Stimulated activated CD4-positive, alpha-beta T cell treated with anti-CD3 and anti-CD28 coated beads, Interleukin-4, amount 100 ng/mL, for 24 hours (primary cell): ENCODE results near the gene CHD5.
A peak's percentile ranks its signal among the peaks of the same experiment; 100 is the strongest.

Source experiments
- DNase-seq: peaks from one replicate; pipeline ENCODE4 v3.0.0-alpha.2; 2020

Gene CHD5

DNA sequence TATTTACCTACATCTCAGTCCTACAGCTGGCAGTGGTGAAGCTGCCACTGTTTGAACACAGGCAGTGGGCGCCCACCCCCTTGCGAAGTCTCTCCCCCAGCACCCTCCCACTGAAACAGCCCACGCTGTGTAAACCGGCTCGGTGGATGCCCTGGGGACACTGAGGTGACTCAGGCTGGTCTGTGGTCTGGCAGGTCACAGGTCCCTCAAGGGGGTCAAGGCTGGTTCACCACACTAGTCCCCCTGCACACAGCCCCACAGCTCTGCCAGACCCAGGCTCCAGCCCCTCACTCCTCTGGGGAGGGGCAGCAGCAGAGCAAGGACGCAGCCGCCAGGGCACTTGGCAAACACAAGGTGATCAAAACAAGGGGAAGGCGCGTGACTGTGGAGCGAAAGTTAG lies 7.6 kb downstream of the CHD5 start:
- no peak for DNase-seq

DNA sequence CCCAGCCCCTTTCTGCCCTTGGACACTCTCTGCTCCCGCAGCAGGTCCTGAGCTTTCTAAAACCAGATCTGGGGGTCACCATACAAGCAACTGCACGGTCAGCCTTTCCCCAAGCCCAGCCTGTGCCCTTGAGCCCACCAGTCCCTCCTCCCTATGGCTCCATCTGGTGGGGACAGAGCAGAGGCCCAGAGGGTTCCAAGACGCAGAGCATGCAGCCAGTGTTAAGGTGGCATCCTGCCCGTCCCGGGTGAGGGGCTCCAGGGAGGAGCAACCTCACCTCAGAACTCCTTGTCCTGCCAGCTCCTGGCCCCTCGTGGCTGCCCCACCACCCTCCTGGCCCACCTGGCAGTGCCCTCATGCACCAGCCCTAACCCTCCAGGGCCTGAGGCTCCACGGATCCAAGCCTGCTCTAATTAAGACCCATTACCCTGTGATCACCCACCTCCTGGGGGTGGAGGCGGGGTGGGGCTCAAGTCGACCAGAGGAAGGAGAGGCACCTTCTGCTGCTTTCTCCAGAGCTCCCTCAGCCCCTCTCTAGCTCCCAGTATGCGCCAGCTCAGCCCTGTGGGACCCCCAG lies 8.5 kb downstream of the CHD5 start:
- DNase-seq: no peak

DNA sequence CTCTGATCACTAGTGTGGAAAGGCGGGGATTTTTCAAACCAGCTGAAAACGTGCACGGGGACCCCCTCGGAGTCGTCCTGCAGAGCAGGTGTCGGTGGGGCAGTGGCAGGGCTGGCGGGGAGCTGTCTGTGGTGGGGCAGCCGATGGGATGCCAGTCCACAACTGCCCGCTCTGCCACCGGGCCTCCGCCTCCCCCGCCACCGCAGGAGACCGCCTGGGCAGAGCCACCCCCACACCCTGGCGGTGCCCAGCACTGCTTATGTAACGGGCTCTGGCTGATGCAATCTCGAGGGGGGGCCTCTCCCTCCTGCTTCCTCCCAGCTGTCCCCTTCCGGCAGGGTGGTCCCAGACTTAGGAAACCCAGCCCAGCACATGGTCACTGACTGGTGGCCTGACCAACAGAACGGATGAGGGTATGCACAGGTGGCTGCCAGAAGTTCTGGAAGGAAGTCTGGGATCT lies 9.3 kb downstream of the CHD5 start:
- DNase-seq: no peak

DNA sequence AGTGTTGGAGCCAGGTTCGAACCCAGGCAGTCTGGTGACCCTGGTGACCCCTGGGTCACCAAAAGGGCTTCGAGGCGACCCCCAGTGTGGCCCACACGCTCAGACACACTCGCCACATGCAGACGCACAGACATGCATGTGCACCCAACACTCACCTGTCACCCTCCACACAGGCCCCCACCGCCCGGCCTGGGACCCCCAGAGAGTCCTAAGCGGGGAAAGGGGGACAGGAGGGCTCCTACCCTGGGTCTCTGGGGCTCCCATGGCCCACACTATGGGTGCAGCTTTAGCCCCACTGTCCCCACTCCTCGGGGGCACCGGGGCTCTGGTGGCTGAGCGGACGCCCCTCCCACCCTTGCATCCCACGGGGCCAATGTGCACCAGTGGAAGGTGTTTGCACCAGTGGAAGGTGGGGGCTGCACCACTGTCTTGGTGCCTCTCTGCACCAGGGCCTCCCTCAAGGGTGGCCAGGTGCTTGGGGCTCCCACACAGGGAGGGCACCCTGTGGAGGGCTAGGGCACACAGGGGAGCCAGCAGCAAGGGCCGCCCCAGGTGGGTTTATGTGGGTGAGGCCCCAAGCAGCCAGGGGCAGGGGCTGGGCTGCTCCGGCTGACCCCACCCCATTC lies 9.9 kb downstream of the CHD5 start:
- no peak for DNase-seq

DNA sequence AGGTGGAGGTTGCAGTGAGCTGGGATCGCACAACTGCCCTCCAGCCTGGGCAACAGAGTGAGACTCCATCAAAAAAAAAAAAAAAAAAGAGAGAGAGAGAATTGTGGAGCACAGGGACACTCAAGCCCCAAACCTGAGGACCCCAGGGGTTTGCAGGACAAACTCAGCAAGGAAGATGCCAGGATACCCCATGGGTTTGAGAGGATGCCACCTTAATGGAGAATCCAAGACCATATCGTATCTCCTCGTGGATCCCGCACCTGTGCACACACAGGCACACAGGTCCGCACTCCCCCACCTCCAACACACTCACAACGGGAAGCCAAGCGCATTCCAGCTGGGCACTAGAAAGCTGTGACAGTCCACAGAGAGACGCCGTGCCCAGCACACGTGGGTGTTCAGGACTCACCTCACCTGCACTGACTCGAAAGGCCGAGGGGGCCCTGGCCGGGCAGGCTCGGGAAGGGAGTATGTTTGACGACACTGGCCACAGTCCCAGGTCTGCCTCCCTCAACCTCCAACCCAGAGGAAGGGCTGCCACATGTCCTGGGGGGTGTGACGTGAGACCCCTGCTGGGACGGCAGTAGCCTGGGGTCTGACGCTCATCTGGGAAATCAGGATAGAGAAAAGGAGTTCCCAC lies 11.1 kb downstream of the CHD5 start:
- no peak for DNase-seq

DNA sequence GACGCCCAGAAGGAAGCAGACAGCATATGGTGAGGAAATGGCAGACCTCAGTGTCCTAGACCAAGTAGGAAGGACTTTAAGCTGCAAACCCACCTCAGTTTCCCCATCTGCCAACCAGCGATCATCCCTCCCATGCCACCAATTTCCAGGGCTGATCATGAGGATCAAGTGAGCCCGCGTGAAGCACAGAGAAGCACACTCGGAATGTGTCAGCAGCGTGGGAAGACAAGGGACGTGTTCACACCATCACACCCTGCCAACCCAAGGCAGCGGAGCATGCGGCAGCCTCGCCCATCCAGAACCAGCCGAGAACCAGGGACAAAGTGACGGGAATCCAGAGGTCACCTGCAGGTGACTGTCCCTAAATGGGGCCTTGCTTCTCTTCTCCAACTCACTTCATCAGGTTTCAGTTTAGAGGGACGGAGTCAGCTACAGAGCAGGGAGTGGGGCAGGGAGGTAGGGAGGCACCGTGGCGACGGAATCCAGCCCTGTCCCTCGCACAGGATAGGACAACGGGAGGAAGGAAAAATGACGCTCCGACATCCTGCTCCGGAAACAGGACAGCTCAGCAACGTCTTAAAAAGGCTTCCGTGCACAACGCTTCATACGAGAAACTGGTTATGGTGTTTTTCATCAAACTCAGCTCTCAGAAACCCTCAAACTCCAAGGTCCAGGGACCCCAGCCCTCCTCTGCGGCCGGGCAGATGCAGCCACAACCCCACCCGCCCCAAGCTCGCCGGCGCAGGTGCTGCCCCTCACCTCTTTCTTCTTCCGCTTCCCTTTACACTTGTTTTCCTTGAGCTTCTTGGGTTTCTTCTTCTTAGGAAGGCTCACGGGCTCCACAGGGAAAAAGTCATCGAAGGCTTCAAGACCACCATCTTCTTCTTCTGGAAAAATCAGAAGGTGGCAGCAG lies 12.5 kb downstream of the CHD5 start:
- no peak for DNase-seq

DNA sequence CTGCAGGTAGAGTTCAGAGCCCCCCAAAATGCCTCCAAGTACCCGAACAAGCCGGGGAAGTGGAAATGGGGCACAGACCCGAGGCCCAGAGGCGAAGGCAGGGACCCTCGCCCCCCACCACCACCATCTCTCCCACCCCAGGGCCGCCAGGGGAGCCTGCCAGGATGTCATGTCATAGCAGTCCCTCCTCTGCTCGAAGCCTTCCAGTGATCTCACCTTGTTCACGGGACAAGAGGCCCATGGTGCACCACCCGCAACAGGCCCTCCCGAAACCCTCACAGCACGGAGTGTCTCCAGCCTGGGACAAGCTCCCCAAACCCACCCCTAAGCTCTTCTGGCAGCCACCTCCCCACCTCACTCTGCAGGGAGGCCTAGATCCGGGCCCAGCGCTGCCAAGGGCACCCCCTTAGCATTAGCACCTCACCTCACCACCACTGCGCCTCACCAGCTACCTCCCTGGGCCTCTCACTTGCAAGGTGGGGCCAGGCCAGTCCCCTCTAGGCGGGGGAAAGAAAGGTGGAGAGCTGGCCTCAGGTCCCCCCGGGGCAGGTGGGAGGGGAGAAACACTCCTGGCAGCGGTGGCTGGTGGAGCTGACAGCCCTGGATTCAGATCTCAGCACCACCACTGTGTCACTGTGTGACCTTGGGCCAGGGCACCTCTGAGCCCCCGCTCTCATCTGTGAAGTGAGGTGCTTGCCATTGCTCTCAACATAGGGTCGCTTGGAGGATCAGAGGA lies 13.3 kb downstream of the CHD5 start:
- DNase-seq: no peak

DNA sequence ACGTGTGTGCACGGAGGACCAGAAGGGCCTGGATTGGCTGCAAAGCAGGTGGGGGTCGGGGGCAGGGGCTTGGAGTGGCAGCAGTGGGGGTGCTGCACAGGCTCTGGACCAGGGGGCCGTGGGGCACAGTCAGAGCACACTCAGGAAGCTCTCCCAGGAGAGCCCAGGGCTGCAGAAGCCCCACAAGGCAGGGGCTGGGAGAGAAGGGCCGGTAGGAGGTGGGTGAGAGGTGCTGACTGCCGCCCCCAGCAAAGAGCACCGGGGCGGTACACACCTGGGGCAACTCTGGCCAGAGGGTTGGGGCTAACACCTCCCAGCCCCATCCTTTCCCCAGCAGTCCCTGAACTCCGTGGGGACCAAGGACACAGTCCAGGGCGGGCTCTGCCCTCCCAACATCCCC lies 13.9 kb downstream of the CHD5 start:
- no peak for DNase-seq

DNA sequence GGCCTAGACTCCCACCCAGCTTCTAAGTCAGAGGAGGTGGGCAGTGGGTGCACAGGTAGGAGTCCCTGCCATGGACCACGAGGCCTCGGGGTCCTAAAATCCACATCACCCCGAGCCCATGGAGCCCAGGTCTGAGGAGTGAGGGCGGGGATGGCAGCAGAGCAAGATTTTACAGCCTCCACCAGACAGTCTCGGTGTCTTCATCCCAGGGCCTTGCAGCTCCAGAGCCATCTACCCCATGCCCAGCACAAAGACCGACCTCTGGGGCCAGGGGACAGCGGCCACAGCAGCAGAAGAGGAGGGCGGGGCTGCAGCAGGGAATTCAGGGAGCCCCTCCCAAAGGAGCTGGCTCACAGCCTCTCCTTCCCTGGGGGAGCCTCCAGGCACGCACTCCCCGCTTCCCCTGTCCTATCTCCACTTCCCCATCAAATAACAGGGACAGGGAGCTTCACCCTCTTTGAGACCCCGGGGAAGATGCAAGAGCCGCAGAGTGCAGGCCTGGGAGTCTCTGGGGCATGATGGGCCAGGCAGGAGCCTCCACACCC lies 14.6 kb downstream of the CHD5 start:
- no peak for DNase-seq

DNA sequence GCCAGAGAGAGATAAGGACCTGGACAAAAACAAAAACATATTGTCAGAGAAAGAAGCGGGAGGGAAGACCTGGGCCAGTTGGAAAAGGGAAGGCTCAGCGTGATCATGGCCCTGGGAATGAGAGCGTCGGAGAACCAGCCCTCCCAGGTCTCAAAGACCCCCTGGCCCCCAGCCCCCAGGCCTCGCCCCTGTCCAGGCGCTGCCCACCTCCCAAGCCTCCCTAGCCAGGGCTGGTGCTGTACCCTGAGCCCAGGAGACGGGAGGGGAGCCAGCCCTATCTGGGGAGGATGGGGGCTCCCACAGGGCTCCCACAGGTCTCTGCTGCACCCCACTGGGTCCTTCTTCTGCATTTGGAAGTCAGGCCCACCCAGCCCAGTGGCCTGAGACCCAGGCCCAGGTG lies 15.1 kb downstream of the CHD5 start:
- no peak for DNase-seq

DNA sequence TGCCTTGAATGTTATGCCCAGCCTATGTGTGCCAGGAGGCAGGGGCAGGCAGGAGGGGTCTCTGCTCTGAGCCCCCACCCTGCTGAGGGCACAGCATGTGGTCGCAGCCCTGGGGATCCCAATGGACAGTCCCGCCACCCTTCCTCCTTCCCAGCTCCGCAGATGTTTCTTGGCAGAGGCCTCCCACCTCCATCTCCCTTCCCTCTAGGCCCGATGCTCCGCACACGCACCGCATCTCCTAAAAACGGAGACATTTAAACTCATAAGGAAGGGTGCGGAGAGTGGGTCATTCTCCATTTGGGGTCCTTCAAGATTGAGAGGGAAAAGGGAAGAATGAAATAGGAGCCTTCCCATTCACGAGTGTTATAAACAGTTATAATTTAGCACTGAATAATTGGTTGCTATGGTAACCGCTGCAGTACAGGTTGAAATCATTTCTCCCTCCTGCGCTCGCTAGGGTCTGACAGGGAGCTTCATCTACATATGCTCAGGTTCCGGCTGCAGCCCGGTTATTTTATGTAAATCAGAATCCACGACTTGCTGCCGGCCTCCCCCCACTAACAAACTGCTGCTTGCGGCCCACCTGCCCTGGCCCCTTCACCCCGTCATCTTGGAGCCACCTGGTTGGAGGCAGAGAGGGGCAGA lies 16.0 kb downstream of the CHD5 start:
- no peak for DNase-seq

DNA sequence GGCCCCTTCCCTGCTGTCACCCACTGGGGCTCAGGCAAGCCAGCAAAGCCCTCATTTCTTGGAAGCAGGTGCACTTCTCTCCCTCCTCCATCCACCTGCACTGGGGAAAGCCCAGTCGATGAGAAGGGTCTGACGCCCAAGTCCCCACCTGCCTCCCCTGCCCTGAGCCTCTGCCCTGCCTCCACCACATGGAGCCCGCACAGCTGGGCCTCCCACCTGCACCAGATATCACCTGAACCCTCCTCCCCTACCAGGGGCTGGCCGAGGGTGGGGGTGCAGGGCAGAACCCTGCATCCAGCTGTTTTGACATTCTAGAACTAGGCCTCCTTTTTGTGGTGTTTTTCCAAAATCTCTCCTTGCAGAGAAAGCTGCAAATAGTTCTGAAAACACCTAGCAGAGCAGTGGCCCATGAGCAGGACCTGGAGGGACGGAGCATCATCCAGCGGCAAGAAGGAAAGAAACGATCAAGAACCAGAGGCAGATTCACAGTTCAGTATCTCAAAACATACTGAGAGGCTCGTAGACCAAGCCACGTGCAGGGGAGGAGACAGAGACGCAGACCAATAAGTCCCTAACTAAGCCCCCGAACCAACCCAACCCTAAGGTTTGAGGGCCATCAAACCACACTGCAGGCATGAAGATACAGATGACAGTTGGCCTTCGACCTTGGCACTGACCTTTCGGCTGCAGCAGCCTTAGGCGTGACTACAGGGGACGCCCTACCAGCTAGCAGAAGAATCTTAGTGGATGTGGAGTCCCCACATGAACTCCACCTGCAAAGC lies 16.7 kb downstream of the CHD5 start:
- no peak for DNase-seq

DNA sequence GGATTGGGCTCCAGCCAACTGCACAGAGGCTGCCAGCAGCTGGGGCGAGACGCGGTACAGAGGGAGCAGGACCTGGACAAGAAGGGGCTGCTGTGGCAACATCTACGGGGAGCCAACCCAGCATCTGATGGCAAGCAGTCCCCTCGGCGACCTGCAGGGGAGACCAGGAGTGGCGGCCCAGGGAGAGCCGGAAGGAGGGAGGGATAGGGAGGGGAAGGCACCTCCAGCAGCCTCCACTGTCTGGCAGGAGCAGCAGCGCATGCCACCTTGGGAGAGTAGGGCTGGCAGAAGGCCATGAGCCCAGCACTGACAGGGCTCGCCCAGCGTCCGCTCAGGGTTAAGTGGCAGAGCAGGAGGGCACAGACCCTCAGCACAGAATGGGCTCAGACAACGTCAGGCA lies 17.3 kb downstream of the CHD5 start:
- DNase-seq: no peak

DNA sequence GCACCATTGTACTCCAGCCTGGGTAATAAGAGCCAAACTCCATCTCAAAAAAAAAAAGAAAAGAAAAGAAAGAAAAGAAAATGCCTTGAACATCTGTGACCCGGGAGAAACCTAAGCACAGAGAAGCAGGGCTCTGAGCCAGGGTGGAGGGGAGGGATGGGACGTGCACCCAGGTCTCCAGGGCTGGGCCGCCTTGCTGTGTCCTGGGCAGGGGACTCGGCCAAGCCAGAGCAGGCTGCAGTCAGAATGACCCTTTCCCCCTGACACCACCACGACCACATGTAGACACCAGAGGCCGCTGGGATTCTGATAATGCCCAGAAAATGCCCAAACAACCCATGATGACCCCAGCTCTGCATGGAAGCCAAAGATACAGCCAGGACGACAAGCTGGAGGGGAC lies 17.8 kb downstream of the CHD5 start:
- DNase-seq: no peak

DNA sequence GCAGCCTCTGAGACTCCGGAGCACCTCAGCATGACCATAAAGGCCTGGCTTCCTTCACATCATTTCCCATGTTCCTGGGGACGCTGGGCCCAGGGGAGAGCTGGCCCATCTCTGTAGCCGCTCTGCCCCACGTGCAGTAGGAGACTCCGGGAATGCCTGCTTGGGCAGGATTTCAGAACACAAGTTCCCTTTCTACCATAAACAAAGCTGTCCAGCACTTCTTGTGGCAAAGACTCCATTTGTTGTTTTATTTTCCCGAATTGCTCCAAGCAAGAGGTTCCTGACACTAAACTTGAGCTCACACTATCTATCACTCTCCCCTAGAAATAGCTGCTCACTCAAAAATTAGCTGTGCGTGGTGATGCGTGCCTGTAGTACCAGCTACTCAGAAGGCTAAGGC lies 21.9 kb downstream of the CHD5 start:
- no peak for DNase-seq

DNA sequence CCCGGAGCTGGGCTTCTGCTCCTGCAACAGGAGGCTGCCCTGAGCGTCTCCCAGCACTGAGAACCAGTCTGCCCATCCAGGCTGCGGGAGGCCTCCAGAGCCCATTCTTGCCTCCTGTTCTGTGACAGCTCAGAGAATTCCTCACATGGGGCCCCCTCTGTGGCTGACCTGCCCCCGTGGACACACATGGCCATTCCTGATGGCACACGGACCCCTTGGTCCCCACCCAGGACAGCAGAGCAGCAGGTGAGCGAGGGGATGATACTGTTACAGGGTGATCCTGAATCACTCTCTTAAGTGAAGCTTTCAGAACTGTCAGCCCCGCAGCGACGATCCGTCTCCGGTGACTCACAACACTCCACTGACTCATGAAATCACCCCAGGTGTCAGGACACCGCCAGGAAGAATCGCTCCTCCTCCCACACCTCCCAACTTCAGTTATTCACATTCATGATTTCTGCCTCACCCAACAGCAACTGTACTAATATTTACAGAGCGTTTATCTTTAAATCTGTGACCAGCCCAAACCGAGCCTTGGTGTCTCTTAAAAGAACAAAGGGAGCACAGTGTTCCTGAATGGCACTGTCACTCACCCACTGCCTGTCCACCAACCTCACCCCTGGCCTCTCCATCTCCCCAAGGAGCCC lies 22.5 kb downstream of the CHD5 start:
- peak; percentile 40 for DNase-seq

DNA sequence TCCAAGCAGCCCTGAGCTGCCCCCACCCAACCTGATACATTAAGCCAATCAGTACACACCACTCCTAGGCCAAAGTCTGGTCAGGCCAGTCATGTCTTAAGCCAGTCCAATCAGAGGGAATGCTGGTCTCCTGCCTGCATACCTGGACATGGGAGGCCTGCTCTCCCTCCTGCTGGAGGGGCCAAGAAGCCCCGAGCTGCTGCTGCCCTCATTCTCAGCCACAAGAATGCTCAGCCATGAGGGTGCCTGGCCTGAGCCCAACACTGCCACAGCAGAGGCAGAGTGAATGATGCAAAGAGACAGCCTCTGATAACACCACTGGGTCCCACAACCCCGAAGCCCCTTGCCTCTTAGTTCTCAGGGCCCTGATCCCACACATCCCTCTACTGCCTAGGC lies 23.0 kb downstream of the CHD5 start:
- no peak for DNase-seq

DNA sequence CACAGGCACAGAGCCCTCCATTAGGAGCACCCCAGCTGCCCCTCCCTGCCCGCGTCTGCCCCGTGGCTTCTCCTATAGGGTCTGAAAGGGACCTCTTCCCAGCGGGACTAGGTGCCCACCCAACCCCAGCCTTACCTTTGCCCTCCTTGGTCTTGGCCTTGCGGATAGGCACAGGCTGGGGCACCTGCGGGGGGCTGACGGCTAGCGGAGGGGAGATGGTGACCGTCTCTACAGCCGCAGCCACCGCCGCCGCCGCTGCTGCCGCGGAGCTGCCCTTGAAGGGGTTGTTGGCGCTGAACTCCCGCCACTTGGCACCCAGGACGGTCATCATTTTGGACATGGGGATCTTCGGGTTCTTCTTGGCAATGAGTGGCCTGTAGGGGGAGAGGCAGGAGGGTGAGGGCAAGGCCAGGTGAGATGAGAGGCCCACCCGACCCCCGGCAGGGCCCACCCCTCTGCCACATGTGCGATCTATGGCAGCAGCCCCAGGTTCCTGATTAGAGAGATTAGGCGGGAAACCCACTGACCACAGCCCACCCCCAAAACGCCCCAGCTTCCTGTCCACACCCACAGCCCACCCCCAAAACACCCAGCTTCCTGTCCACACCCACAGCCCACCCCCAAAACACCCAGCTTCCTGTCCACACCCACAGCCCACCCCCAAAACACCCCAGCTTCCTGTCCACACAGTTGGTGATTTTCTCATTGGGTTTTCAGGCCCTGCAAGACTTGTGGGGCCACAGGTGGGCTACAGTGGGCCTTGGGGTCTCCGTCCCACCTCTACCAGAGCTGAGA lies 25.4 kb downstream of the CHD5 start:
- no peak for DNase-seq

DNA sequence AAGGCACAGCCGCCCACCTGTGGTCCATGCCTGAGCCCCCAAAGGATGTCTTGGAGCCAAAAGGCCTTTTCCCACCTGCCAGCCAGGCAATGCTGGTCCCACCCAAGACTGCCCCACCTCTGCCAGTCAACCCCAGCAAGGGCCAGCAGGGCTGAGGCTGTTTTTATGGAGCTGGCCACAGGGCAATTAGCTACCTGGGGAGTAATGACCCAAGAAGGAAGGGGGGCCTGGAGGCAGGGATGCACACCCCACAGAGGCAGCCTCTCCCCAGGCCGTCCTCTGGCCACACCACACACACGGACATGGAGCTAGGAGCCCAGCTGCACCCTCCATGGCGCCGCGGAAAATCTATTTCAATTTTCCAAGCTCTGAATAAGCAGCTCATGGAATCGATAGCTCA lies 27.2 kb downstream of the CHD5 start:
- DNase-seq: no peak

DNA sequence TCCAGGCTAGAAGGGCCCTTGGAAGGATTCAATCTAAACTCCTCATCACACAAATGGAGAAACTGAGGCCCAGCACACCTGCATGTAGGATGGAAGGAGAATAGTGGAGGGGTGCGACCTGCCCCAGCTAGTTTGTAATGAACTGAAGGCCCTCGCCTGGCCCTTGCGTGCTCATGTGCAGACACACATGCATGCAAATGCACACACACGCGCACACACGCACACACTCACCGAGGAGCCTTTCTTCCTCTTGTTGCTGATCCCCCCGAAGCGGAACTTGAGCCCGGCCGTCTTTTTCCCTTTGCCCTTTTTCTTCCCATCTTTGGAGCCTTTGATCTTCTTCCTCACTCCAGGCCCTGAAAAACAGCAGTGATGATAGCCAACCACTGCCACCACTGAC lies 27.9 kb downstream of the CHD5 start:
- no peak for DNase-seq
